ENCODE measurements around the gene BCHE.

BCHE gene

DNA sequence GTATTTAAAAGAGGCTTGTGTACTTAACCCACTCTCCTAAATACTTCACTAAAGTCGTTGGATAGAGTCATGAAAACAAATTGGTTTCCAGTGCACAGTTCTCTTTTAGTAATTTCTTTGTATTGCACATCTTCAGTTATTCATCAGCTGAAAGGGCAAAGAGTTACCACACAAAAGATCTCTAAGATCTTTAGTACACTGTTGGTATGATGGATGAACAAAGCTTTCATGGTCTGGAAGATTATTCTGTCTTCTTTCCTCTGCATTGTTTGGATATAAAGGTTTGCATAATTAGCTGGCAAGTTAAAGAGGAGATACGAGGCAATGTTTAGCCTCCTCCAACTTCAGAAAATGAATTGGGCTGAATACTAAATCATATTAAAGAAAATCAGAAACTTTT is 40.5 kb downstream of the BCHE start:
- no peak for TF ChIP-seq EZH2phosphoT487 (IDR thresholded peaks at IDR 0.05; ENCODE audit: borderline replicate concordance, low read length)
- TF ChIP-seq, protein P1, sequence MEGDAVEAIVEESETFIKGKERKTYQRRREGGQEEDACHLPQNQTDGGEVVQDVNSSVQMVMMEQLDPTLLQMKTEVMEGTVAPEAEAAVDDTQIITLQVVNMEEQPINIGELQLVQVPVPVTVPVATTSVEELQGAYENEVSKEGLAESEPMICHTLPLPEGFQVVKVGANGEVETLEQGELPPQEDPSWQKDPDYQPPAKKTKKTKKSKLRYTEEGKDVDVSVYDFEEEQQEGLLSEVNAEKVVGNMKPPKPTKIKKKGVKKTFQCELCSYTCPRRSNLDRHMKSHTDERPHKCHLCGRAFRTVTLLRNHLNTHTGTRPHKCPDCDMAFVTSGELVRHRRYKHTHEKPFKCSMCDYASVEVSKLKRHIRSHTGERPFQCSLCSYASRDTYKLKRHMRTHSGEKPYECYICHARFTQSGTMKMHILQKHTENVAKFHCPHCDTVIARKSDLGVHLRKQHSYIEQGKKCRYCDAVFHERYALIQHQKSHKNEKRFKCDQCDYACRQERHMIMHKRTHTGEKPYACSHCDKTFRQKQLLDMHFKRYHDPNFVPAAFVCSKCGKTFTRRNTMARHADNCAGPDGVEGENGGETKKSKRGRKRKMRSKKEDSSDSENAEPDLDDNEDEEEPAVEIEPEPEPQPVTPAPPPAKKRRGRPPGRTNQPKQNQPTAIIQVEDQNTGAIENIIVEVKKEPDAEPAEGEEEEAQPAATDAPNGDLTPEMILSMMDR (IDR thresholded peaks at IDR 0.05; ENCODE audit: low read depth, low read length, poor library complexity, severe bottlenecking) = no peak
- Histone ChIP-seq H3K27ac (ENCODE audit: low read depth, low read length) (no peak overlapping the region), H3K4me3 (ENCODE audit: low read length) (no peak overlapping the region), H3K79me2 (ENCODE audit: control insufficient read depth, low read length) (no peaks in the 10 kb centered on the region), H4K20me1 (ENCODE audit: control insufficient read depth, insufficient read depth, low read depth, low read length) (no peaks in the 10 kb centered on the region), H3K4me2 (ENCODE audit: low read length) (no peak overlapping the region), H3K9me2 (replicated peaks; ENCODE audit: control insufficient read depth, low read length) (no peaks in the 10 kb centered on the region), H3K27me3 (ENCODE audit: control insufficient read depth, low read length) (no peaks in the 10 kb centered on the region), H3K36me3 (ENCODE audit: control insufficient read depth, low read length) (no peaks in the 10 kb centered on the region), H3K9me3 (ENCODE audit: control insufficient read depth, insufficient read depth, low read length) (no peaks in the 10 kb centered on the region), H3K4me1 (ENCODE audit: control insufficient read depth, low read length) (no peaks in the 10 kb centered on the region), H3F3A (ENCODE audit: control insufficient read depth, insufficient read depth) (no peaks in the 10 kb centered on the region)

DNA sequence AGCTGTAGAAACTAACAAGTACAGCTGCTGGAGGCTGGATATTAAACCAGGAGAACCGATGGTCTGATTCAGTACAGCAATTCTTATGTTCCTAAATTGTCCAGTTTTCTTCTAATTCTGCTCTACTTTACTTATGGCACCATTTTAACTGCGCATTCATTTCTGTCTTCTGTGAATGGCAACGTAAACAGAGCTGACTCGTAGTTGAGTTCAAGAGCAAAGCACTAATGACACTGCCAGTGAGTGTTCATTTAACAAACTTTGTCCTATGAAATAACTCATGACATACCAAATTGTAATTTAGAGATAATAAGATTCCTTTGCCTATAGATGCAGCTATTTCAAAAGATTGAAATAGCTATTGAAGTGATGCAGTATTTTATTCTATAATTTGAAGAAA is 48.7 kb downstream of the BCHE start:
- no peaks in the 10 kb centered on the region for H3K27me3 ChIP-seq (ENCODE audit: control insufficient read depth, low read length)
- no peak overlapping the region for H3K27ac ChIP-seq (ENCODE audit: low read depth, low read length)
- no peaks in the 10 kb centered on the region for H3K4me1 ChIP-seq (ENCODE audit: control insufficient read depth, low read length)
- H3K4me3 ChIP-seq (ENCODE audit: low read length) = no peak overlapping the region
- H3F3A ChIP-seq (ENCODE audit: control insufficient read depth, insufficient read depth) = no peaks in the 10 kb centered on the region
- H3K9me2 ChIP-seq (replicated peaks; ENCODE audit: control insufficient read depth, low read length) = no peaks in the 10 kb centered on the region
- H4K20me1 ChIP-seq (ENCODE audit: control insufficient read depth, insufficient read depth, low read depth, low read length) = no peaks in the 10 kb centered on the region
- H3K4me2 ChIP-seq (ENCODE audit: low read length) = no peak overlapping the region
- H3K36me3 ChIP-seq (ENCODE audit: control insufficient read depth, low read length) = no peaks in the 10 kb centered on the region
- no peaks in the 10 kb centered on the region for H3K79me2 ChIP-seq (ENCODE audit: control insufficient read depth, low read length)
- TF ChIP-seq, protein P1 (IDR thresholded peaks at IDR 0.05; ENCODE audit: low read depth, low read length, poor library complexity, severe bottlenecking) = no peak
- no peak for TF ChIP-seq EZH2phosphoT487 (IDR thresholded peaks at IDR 0.05; ENCODE audit: borderline replicate concordance, low read length)
- H3K9me3 ChIP-seq (ENCODE audit: control insufficient read depth, insufficient read depth, low read length) = no peaks in the 10 kb centered on the region

DNA sequence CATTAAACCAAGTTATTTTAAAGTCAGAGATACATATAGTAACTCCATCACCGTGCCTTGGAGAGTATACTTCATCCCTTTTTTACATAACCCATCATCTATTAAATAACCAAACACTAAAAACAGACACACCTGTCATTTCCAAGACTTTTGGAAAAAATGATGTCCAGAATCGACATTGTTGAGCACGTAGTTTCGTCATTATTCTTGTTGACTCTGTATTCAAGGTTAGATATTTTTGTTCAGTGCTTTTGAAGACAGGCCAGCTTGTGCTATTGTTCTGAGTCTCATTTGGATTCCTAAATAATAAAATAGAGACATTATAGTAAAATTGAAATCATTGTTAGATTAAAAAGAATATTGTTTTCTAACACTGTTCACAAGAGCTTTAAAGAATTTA is 51.2 kb downstream of the BCHE start:
- Histone ChIP-seq H3K4me2 (ENCODE audit: low read length) (no peak overlapping the region), H3K9me2 (replicated peaks; ENCODE audit: control insufficient read depth, low read length) (no peaks in the 10 kb centered on the region), H3K4me3 (ENCODE audit: low read length) (no peak overlapping the region), H4K20me1 (ENCODE audit: control insufficient read depth, insufficient read depth, low read depth, low read length) (no peaks in the 10 kb centered on the region), H3K4me1 (ENCODE audit: control insufficient read depth, low read length) (no peaks in the 10 kb centered on the region), H3K9me3 (ENCODE audit: control insufficient read depth, insufficient read depth, low read length) (no peaks in the 10 kb centered on the region), H3K27me3 (ENCODE audit: control insufficient read depth, low read length) (no peaks in the 10 kb centered on the region), H3K27ac (ENCODE audit: low read depth, low read length) (no peak overlapping the region), H3K79me2 (ENCODE audit: control insufficient read depth, low read length) (no peaks in the 10 kb centered on the region), H3F3A (ENCODE audit: control insufficient read depth, insufficient read depth) (no peaks in the 10 kb centered on the region), H3K36me3 (ENCODE audit: control insufficient read depth, low read length) (no peaks in the 10 kb centered on the region)
- no peak for TF ChIP-seq EZH2phosphoT487 (IDR thresholded peaks at IDR 0.05; ENCODE audit: borderline replicate concordance, low read length)
- TF ChIP-seq, protein P1 (IDR thresholded peaks at IDR 0.05; ENCODE audit: low read depth, low read length, poor library complexity, severe bottlenecking) = no peak

DNA sequence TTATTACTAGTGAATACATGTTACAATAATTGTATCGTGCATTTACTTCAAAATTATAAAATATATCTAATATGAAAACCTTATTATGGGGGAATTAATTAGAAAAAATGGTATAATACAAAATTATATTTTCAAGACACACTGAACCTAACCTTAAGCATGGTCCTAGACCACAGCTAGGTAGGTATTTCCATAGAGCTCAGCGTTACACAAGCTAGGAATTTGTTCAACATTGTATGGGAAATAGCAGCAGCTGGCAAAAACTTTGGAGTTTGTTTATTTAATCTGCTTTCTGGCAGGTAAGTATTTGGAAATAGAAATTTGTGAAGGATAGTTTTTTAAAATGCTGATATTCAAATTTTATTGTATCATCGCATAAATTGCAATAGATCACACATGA is 52.9 kb downstream of the BCHE start:
- Histone ChIP-seq H3K4me1 (ENCODE audit: control insufficient read depth, low read length) (no peaks in the 10 kb centered on the region), H3F3A (ENCODE audit: control insufficient read depth, insufficient read depth) (no peaks in the 10 kb centered on the region), H3K4me2 (ENCODE audit: low read length) (no peak overlapping the region), H4K20me1 (ENCODE audit: control insufficient read depth, insufficient read depth, low read depth, low read length) (no peaks in the 10 kb centered on the region), H3K79me2 (ENCODE audit: control insufficient read depth, low read length) (no peaks in the 10 kb centered on the region), H3K27me3 (ENCODE audit: control insufficient read depth, low read length) (no peaks in the 10 kb centered on the region), H3K27ac (ENCODE audit: low read depth, low read length) (no peak overlapping the region), H3K9me2 (replicated peaks; ENCODE audit: control insufficient read depth, low read length) (no peaks in the 10 kb centered on the region), H3K9me3 (ENCODE audit: control insufficient read depth, insufficient read depth, low read length) (no peaks in the 10 kb centered on the region), H3K36me3 (ENCODE audit: control insufficient read depth, low read length) (no peaks in the 10 kb centered on the region), H3K4me3 (ENCODE audit: low read length) (no peak overlapping the region)
- no peak for TF ChIP-seq EZH2phosphoT487 (IDR thresholded peaks at IDR 0.05; ENCODE audit: borderline replicate concordance, low read length)
- TF ChIP-seq, protein P1 (IDR thresholded peaks at IDR 0.05; ENCODE audit: low read depth, low read length, poor library complexity, severe bottlenecking) = no peak

All from DOHH2 (cell line).